ENCODE measurements around the gene SMAD4. TPM values are rescaled to one million over a fixed set of nuclear protein-coding genes. Genes with fewer than 3 reads are reported as not detected.

Gene SMAD4
- total RNA-seq, result 100 to 1,000 TPM in 2 of 3 donors, 10 to 100 TPM in 1; 96.2 to 155 (median 102) TPM

- DNase-seq (ENCODE audit: low spot score in 2 of 2), result peak; percentile 93 to 97
- H3K4me1 ChIP-seq, result no peaks in the 10 kb centered on the region
- no peaks in the 10 kb centered on the region for H3K9me3 ChIP-seq
- H3K27me3 ChIP-seq, result no peaks in the 10 kb centered on the region
- TF ChIP-seq POLR2AphosphoS5 (IDR thresholded peaks at IDR 0.05) (peak; percentile 74 to 98 (median 94)), POLR2A (IDR thresholded peaks at IDR 0.05) (peak; percentile 95), CTCF (IDR thresholded peaks at IDR 0.05) (peak in 2 of 3 donors; percentile 18 to 20)
- H3K4me3 ChIP-seq, result peak within 1 kb of the TSS; percentile 75 to 97 (median 80)
- H3K36me3 ChIP-seq, result no peaks in the 10 kb centered on the region
- peak within 1 kb of the TSS; percentile 99 to 100 for H3K27ac ChIP-seq
- intact Hi-C loops (cut with DNase I; ENCODE audit: low total_unique reads), result no loop called here
Observed at GRCh38 chr18:51029694-51030536, at the start of gene SMAD4. Gene SMAD4, plus strand, starts transcription at chr18:51030213. Its CDS starts 16,834 bp downstream, at chr18:51047047.

- intact Hi-C loops (cut with DNase I; ENCODE audit: low total_unique reads), result loop anchor here (5.0 kb wide), 1 partner anchor 249 kb away; no protein-coding TSS in a partner anchor
- no peak for DNase-seq (ENCODE audit: low spot score in 2 of 2)
- H3K27ac ChIP-seq, result peak overlapping the region in 1 of 2 donors; percentile 60
Observed at GRCh38 chr18:50981381-50981780, 48.6 kb upstream of the SMAD4 start.

GRCh38 chr18:50982086-50982801 lies 47.8 kb upstream of the SMAD4 start:
- Histone ChIP-seq H3K9me3 (peaks cover 1 to 2% of the 10 kb centered on the region in 2 donors), H3K27ac (peak overlapping the region; percentile 60 to 64), H3K36me3 (no peaks in the 10 kb centered on the region), H3K27me3 (no peaks in the 10 kb centered on the region), H3K4me3 (no peak overlapping the region), H3K4me1 (no peaks in the 10 kb centered on the region)
- TF ChIP-seq POLR2AphosphoS5 (IDR thresholded peaks at IDR 0.05), result no peak
- TF ChIP-seq POLR2A (IDR thresholded peaks at IDR 0.05), result no peak
- no peak for TF ChIP-seq CTCF (IDR thresholded peaks at IDR 0.05)
- no peak for DNase-seq (ENCODE audit: low spot score in 2 of 2)
- intact Hi-C loops (cut with DNase I; ENCODE audit: low total_unique reads), result loop anchor here (5.0 kb wide), 1 partner anchor 250 kb away; no protein-coding TSS in a partner anchor

More at GRCh38 chr18:50981381-50981780, 48.6 kb upstream of the SMAD4 start:
- Histone ChIP-seq H3K36me3 (no peaks in the 10 kb centered on the region), H3K4me3 (no peak overlapping the region), H3K27me3 (no peaks in the 10 kb centered on the region), H3K4me1 (no peaks in the 10 kb centered on the region), H3K9me3 (peaks cover 6% of the 10 kb centered on the region in 2 donors)
- no peak for TF ChIP-seq POLR2AphosphoS5 (IDR thresholded peaks at IDR 0.05)
- no peak for TF ChIP-seq CTCF (IDR thresholded peaks at IDR 0.05)
- no peak for TF ChIP-seq POLR2A (IDR thresholded peaks at IDR 0.05)

GRCh38 chr18:50982802-50983179 lies 47.2 kb upstream of the SMAD4 start:
- intact Hi-C loops (cut with DNase I; ENCODE audit: low total_unique reads), result loop anchor here (5.0 kb wide), 1 partner anchor 250 kb away; no protein-coding TSS in a partner anchor
- Histone ChIP-seq H3K9me3 (no peaks in the 10 kb centered on the region), H3K4me1 (no peaks in the 10 kb centered on the region), H3K4me3 (no peak overlapping the region), H3K27ac (peak overlapping the region; percentile 60 to 64), H3K36me3 (no peaks in the 10 kb centered on the region), H3K27me3 (no peaks in the 10 kb centered on the region)
- DNase-seq (ENCODE audit: low spot score in 2 of 2), result no peak
- TF ChIP-seq POLR2A (IDR thresholded peaks at IDR 0.05), result no peak
- no peak for TF ChIP-seq POLR2AphosphoS5 (IDR thresholded peaks at IDR 0.05)
- TF ChIP-seq CTCF (IDR thresholded peaks at IDR 0.05), result no peak
